Body of pancreas (tissue), 4 donors: ENCODE measurements around the gene EMILIN2.

ENCODE experiments used
- POLR2A ChIP-seq, 3 donors: fragments of 450-650 bp; IDR thresholded peaks; one replicate each; pipeline ENCODE4 v1.6.1; 2016; ENCODE audit warnings: antibody characterized with exemption in 3 of 3, mild to moderate bottlenecking in 2 of 3
- TF ChIP-seq, protein P1 (sequence below), 7 experiments: fragments of 450-650 bp in 4 of 7; fragments of 200-600 bp in 3 of 7; sonication (generic) in 3 of 7; IDR thresholded peaks; one replicate each; pipeline ENCODE4 v1.5.1; 2016 to 2019; ENCODE audit warnings: antibody characterized with exemption in 7 of 7

GRCh38 chr18:2853173-2853925, 6.5 kb downstream of the EMILIN2 start:
- TF ChIP-seq, protein P1, sequence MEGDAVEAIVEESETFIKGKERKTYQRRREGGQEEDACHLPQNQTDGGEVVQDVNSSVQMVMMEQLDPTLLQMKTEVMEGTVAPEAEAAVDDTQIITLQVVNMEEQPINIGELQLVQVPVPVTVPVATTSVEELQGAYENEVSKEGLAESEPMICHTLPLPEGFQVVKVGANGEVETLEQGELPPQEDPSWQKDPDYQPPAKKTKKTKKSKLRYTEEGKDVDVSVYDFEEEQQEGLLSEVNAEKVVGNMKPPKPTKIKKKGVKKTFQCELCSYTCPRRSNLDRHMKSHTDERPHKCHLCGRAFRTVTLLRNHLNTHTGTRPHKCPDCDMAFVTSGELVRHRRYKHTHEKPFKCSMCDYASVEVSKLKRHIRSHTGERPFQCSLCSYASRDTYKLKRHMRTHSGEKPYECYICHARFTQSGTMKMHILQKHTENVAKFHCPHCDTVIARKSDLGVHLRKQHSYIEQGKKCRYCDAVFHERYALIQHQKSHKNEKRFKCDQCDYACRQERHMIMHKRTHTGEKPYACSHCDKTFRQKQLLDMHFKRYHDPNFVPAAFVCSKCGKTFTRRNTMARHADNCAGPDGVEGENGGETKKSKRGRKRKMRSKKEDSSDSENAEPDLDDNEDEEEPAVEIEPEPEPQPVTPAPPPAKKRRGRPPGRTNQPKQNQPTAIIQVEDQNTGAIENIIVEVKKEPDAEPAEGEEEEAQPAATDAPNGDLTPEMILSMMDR (IDR thresholded peaks at IDR 0.05): no peak
- no peak for TF ChIP-seq POLR2A (IDR thresholded peaks at IDR 0.05)
